ENCODE measurements around the gene MSMO1. TPM values are rescaled to one million over a fixed set of nuclear protein-coding genes. Genes with fewer than 3 reads are reported as not detected.

Gene MSMO1
- total RNA-seq, 1 donor from 2014 or later: 43.5 TPM

GRCh38 chr4:165388756-165389155 is 61.3 kb downstream of the MSMO1 start:
- H3K9me3 ChIP-seq: no peaks in the 10 kb centered on the region
- H3K27me3 ChIP-seq: no peaks in the 10 kb centered on the region
- DNase-seq (ENCODE audit: extremely low spot score in 2 of 2): no peak
- H3K4me1 ChIP-seq: no peaks in the 10 kb centered on the region
- intact Hi-C loops (cut with DNase I): no loop called here
- no peak overlapping the region for H3K4me3 ChIP-seq
- no peaks in the 10 kb centered on the region for H3K36me3 ChIP-seq
- no peak for TF ChIP-seq POLR2A (IDR thresholded peaks at IDR 0.05)
- no peak for TF ChIP-seq CTCF (IDR thresholded peaks at IDR 0.05)
- TF ChIP-seq POLR2AphosphoS5 (IDR thresholded peaks at IDR 0.05; ENCODE audit: insufficient read depth in 1 of 2, low read depth in 1 of 2): no peak
- no peak overlapping the region for H3K27ac ChIP-seq

MicroRNAs within 50 kb of the gene (microRNA counts, 767-probe panel; counts per million panel counts)
- microRNA hsa-miR-578: 1,296 to 3,000 counts per million in 2 donors

Small RNAs within 50 kb of the gene (microRNA-seq; reads per million reads assigned to microRNA genes)
- gene MIR578 (ENCODE audit: borderline number of aligned reads, borderline replicate concordance): not detected

Small RNAs within 50 kb of the gene (small RNA-seq; reads per million reads assigned to genes)
- gene MIR578: not detected

Other genes with a start within 250 kb of the MSMO1 start
- 7.1 TPM for gene TMEM192, start 214.8 kb upstream of the MSMO1 start, total RNA-seq
- gene KLHL2, start 120.1 kb upstream of the MSMO1 start, total RNA-seq: 29.5 TPM
- 103 TPM for gene CPE, start 51.3 kb downstream of the MSMO1 start, total RNA-seq

All from vagina (tissue), 2 donors.